Caco-2 (cell line): ENCODE data around the gene RIMS3. TPM values are rescaled to one million over a fixed set of nuclear protein-coding genes. Genes with fewer than 3 reads are reported as not detected.

Experiments used
- BruUV-seq: library from RNA; stranded (reverse); fragments of 400-500 nt; replicated peaks from 2 replicates; lab custom pipeline; 2021; lab: Mats Ljungman, UMichigan
- CTCF ChIA-PET: fragments of 300-600 bp; sonication (Branson Sonifier 250); formaldehyde crosslinking; loops from one replicate; lab custom pipeline; 2022; ENCODE audit warnings: antibody characterized with exemption; lab: Charles Lee
- POLR2A ChIA-PET: fragments of 300-600 bp; sonication (Branson Sonifier 250); formaldehyde crosslinking; loops from one replicate; lab custom pipeline; 2022; ENCODE audit warnings: antibody characterized with exemption; lab: Charles Lee
- DNase-seq, 2 experiments: peaks; one replicate each; pipeline versions ENCODE4 v3.0.0 to v3.0.0-alpha.2; 2020 to 2022
- H3K27me3 ChIP-seq: replicated peaks from 2 replicates; pipeline ENCODE4 v1.6.0; 2011; ENCODE audit warnings: low read length; ENCODE audit not compliant: control insufficient read depth, insufficient read depth
- H3K36me3 ChIP-seq: 2 replicates; pipeline ENCODE4 v1.5.1; 2011; ENCODE audit warnings: low read length; ENCODE audit not compliant: control insufficient read depth, insufficient read depth
- H3K4me1 ChIP-seq: fragments of 250-450 bp; sonication (Bioruptor Pico); 2 replicates; pipeline ENCODE4 v1.5.1; 2020; ENCODE audit warnings: mild to moderate bottlenecking
- H3K4me3 ChIP-seq: 2 replicates; pipeline ENCODE4 v1.5.1; 2011; ENCODE audit warnings: low read depth, mild to moderate bottlenecking, control low read depth, low read length
- H3K9me3 ChIP-seq: fragments of 250-450 bp; sonication (Bioruptor Pico); 2 replicates; pipeline ENCODE4 v1.5.1; 2020; ENCODE audit warnings: mild to moderate bottlenecking, moderate library complexity
- H3K27ac Mint-ChIP-seq: one replicate; pipeline ENCODE4 v1.8.0; 2022; ENCODE audit warnings: mixed read lengths; ENCODE audit not compliant: unreplicated experiment
- H3K27me3 Mint-ChIP-seq: one replicate; pipeline ENCODE4 v1.8.0; 2022; ENCODE audit warnings: mixed read lengths; ENCODE audit not compliant: insufficient read depth, unreplicated experiment
- H3K36me3 Mint-ChIP-seq: one replicate; pipeline ENCODE4 v1.8.0; 2022; ENCODE audit warnings: mild to moderate bottlenecking, mixed read lengths; ENCODE audit not compliant: insufficient read depth, unreplicated experiment
- H3K4me1 Mint-ChIP-seq: one replicate; pipeline ENCODE4 v1.8.0; 2022; ENCODE audit warnings: low read depth, mixed read lengths; ENCODE audit not compliant: unreplicated experiment
- H3K4me3 Mint-ChIP-seq: one replicate; pipeline ENCODE4 v1.8.0; 2022; ENCODE audit warnings: mild to moderate bottlenecking, moderate library complexity, mixed read lengths; ENCODE audit not compliant: unreplicated experiment
- H3K9me3 Mint-ChIP-seq: one replicate; pipeline ENCODE4 v1.8.0; 2022; ENCODE audit warnings: mixed read lengths; ENCODE audit not compliant: unreplicated experiment
- CTCF ChIP-seq, 2 experiments: fragments of 200-600 bp in 1 of 2; IDR thresholded peaks; 1 replicate in 1 of 2; 2 replicates in 1 of 2; pipeline versions ENCODE4 v1.5.1 to v1.8.0; 2011 to 2022; ENCODE audit warnings: antibody characterized with exemption in 1 of 2, control low read depth in 1 of 2, inconsistent platforms in 1 of 2, low read depth in 1 of 2, low read length in 1 of 2, mild to moderate bottlenecking in 1 of 2, moderate library complexity in 1 of 2; ENCODE audit not compliant: insufficient read depth in 1 of 2, severe bottlenecking in 1 of 2, unreplicated experiment in 1 of 2
- intact Hi-C: fragments of 100-400 bp; cut with micrococcal nuclease; formaldehyde crosslinking; loops from one replicate; pipeline ENCODE4 v1.10.0; 2022; ENCODE audit not compliant: unreplicated experiment
- total RNA-seq: library from RNA; stranded (reverse); gene quantifications from 2 replicates; pipeline ENCODE4 v1.2.3, GENCODE V29; 2022

Gene RIMS3
- total RNA-seq, 1 experiment from 2014 or later = 3.1 TPM

- CTCF ChIA-PET = no interaction called here
These were observed 36.2 kb upstream of the RIMS3 start for GRCh38 chr1:40701684-40702083.

GRCh38 chr1:40699787-40700186 is 34.3 kb upstream of the RIMS3 start:
- TF ChIP-seq CTCF (IDR thresholded peaks at IDR 0.05; ENCODE audit: insufficient read depth in 1 of 2, low read depth in 1 of 2, low read length in 1 of 2, severe bottlenecking in 1 of 2, unreplicated experiment in 1 of 2) = no peak
- BruUV-seq = no TSS peak
- Mint-ChIP-seq H3K36me3 (no peaks in the 10 kb centered on the region), H3K4me3 (no peak overlapping the region), H3K9me3 (no peaks in the 10 kb centered on the region), H3K4me1 (no peaks in the 10 kb centered on the region), H3K27ac (no peak overlapping the region), H3K27me3 (no peaks in the 10 kb centered on the region)
- DNase-seq = no peak
- Histone ChIP-seq H3K4me1 (peaks cover 3% of the 10 kb centered on the region; the same call in 1 of the 2 replicates), H3K9me3 (no peaks in the 10 kb centered on the region), H3K36me3 (no peaks in the 10 kb centered on the region), H3K4me3 (no peak overlapping the region), H3K27me3 (no peaks in the 10 kb centered on the region)
- POLR2A ChIA-PET = no interaction called here
- intact Hi-C loops = no loop called here
- CTCF ChIA-PET = no interaction called here

More at GRCh38 chr1:40701684-40702083, 36.2 kb upstream of the RIMS3 start:
- POLR2A ChIA-PET = no interaction called here
- Histone ChIP-seq H3K36me3 (no peaks in the 10 kb centered on the region), H3K9me3 (no peaks in the 10 kb centered on the region), H3K4me3 (no peak overlapping the region), H3K27me3 (no peaks in the 10 kb centered on the region), H3K4me1 (peaks cover 10% of the 10 kb centered on the region)
- TF ChIP-seq CTCF (IDR thresholded peaks at IDR 0.05; ENCODE audit: insufficient read depth in 1 of 2, low read depth in 1 of 2, low read length in 1 of 2, severe bottlenecking in 1 of 2, unreplicated experiment in 1 of 2) = no peak
- Mint-ChIP-seq H3K36me3 (no peaks in the 10 kb centered on the region), H3K4me3 (no peak overlapping the region), H3K4me1 (no peaks in the 10 kb centered on the region), H3K9me3 (no peaks in the 10 kb centered on the region), H3K27ac (no peak overlapping the region), H3K27me3 (no peaks in the 10 kb centered on the region)
- no TSS peak for BruUV-seq
- intact Hi-C loops = no loop called here
- DNase-seq = no peak

GRCh38 chr1:40697436-40697835 is 32.0 kb upstream of the RIMS3 start:
- Histone ChIP-seq H3K36me3 (no peaks in the 10 kb centered on the region), H3K27me3 (no peaks in the 10 kb centered on the region), H3K4me1 (peaks cover 13% of the 10 kb centered on the region), H3K4me3 (no peak overlapping the region), H3K9me3 (no peaks in the 10 kb centered on the region)
- peaks cover 3% of the 10 kb centered on the region for H3K4me1 Mint-ChIP-seq
- no peaks in the 10 kb centered on the region for H3K9me3 Mint-ChIP-seq
- BruUV-seq = no TSS peak
- H3K27ac Mint-ChIP-seq = no peak overlapping the region
- no peaks in the 10 kb centered on the region for H3K36me3 Mint-ChIP-seq
- POLR2A ChIA-PET = no interaction called here
- CTCF ChIA-PET = no interaction called here
- no peak for DNase-seq
- H3K4me3 Mint-ChIP-seq = no peak overlapping the region
- no peak for TF ChIP-seq CTCF (IDR thresholded peaks at IDR 0.05; ENCODE audit: insufficient read depth in 1 of 2, low read depth in 1 of 2, low read length in 1 of 2, severe bottlenecking in 1 of 2, unreplicated experiment in 1 of 2)
- no peaks in the 10 kb centered on the region for H3K27me3 Mint-ChIP-seq
- intact Hi-C loops = no loop called here
